Tibial nerve (tissue), 3 donors: ENCODE data around the gene ADAM33.

Experiments
- CTCF ChIP-seq, 5 experiments: fragments of 200-600 bp in 3 of 5; fragments of 450-650 bp in 2 of 5; sonication (generic) in 3 of 5; IDR thresholded peaks; one replicate each; pipeline ENCODE4 v1.5.1; 2016 to 2019; ENCODE audit warnings: antibody characterized with exemption in 5 of 5, mild to moderate bottlenecking in 3 of 5, moderate library complexity in 2 of 5
- POLR2A ChIP-seq, 2 donors: fragments of 450-650 bp; IDR thresholded peaks; one replicate each; pipeline ENCODE4 v1.6.1; 2017; ENCODE audit warnings: antibody characterized with exemption in 2 of 2, mild to moderate bottlenecking in 2 of 2, moderate library complexity in 2 of 2

GRCh38 chr20:3686421-3686820 lies 4.6 kb upstream of the ADAM33 start:
- TF ChIP-seq POLR2A (IDR thresholded peaks at IDR 0.05) (no peak), CTCF (IDR thresholded peaks at IDR 0.05) (no peak)
